Neural progenitor cell (in vitro differentiated cells): ENCODE data around the gene RASGRP1. TPM values are rescaled to one million over a fixed set of nuclear protein-coding genes. Genes with fewer than 3 reads are reported as not detected.

ENCODE experiments used
- DNase-seq: peaks from one replicate; pipeline ENCODE4 v3.0.0-alpha.2; 2016; ENCODE audit warnings: low spot score
- H2AFZ ChIP-seq: fragments of 200-600 bp; sonication (generic); replicated peaks from 2 replicates; pipeline ENCODE4 v1.6.1; 2016; ENCODE audit warnings: antibody characterized with exemption
- H3F3A ChIP-seq: fragments of 200-600 bp; sonication (generic); 2 replicates; pipeline ENCODE4 v1.6.1; 2016; ENCODE audit warnings: antibody characterized with exemption, low read depth
- H3K27ac ChIP-seq: fragments of 200-600 bp; sonication (generic); 2 replicates; pipeline ENCODE4 v1.5.1; 2016; ENCODE audit warnings: mild to moderate bottlenecking
- H3K27me3 ChIP-seq: fragments of 200-600 bp; sonication (generic); 2 replicates; pipeline ENCODE4 v1.6.1; 2016; ENCODE audit warnings: mild to moderate bottlenecking, moderate library complexity
- H3K36me3 ChIP-seq: fragments of 200-600 bp; sonication (generic); 2 replicates; pipeline ENCODE4 v1.5.1; 2016
- H3K4me1 ChIP-seq: fragments of 200-600 bp; sonication (generic); 2 replicates; pipeline ENCODE4 v1.6.1; 2016; ENCODE audit warnings: mixed run types
- H3K4me2 ChIP-seq: fragments of 200-600 bp; sonication (generic); 2 replicates; pipeline ENCODE4 v1.6.1; 2016
- H3K4me3 ChIP-seq: fragments of 200-600 bp; sonication (generic); 2 replicates; pipeline ENCODE4 v1.5.1; 2016
- H3K79me2 ChIP-seq: fragments of 200-600 bp; sonication (generic); 2 replicates; pipeline ENCODE4 v1.6.1; 2016; ENCODE audit warnings: low read depth
- H3K9ac ChIP-seq: fragments of 200-600 bp; sonication (generic); 2 replicates; pipeline ENCODE4 v1.6.1; 2016
- H3K9me3 ChIP-seq: fragments of 200-600 bp; sonication (generic); 2 replicates; pipeline ENCODE4 v1.5.1; 2016; ENCODE audit warnings: low read depth
- H4K20me1 ChIP-seq: fragments of 200-600 bp; sonication (generic); 2 replicates; pipeline ENCODE4 v1.6.1; 2016; ENCODE audit warnings: low read depth
- H3K27ac Mint-ChIP-seq: 3 replicates; pipeline ENCODE4 v1.8.0; 2021; ENCODE audit warnings: mixed read lengths
- H3K27me3 Mint-ChIP-seq: 2 replicates; pipeline ENCODE4 v1.8.0; 2022; ENCODE audit warnings: low read depth, mild to moderate bottlenecking, inconsistent platforms, moderate library complexity, mixed read lengths; ENCODE audit not compliant: insufficient read depth
- H3K36me3 Mint-ChIP-seq: 3 replicates; pipeline ENCODE4 v1.8.0; 2021; ENCODE audit warnings: mixed read lengths
- H3K4me1 Mint-ChIP-seq: 3 replicates; pipeline ENCODE4 v1.8.0; 2021; ENCODE audit warnings: mixed read lengths
- H3K4me3 Mint-ChIP-seq: 3 replicates; pipeline ENCODE4 v1.8.0; 2021; ENCODE audit warnings: mild to moderate bottlenecking, moderate library complexity, mixed read lengths
- H3K9me3 Mint-ChIP-seq: 3 replicates; pipeline ENCODE4 v1.8.0; 2020; ENCODE audit warnings: mixed read lengths
- CTCF ChIP-seq: fragments of 200-600 bp; sonication (generic); IDR thresholded peaks from 2 replicates; pipeline ENCODE4 v1.5.1; 2017; ENCODE audit warnings: antibody characterized with exemption, mild to moderate bottlenecking
- EZH2 ChIP-seq: fragments of 200-600 bp; sonication (generic); IDR thresholded peaks from 2 replicates; pipeline ENCODE4 v1.6.1; 2017; ENCODE audit warnings: antibody characterized with exemption, mild to moderate bottlenecking, moderate library complexity
- EZH2phosphoT487 ChIP-seq: fragments of 200-600 bp; sonication (generic); IDR thresholded peaks from 2 replicates; pipeline ENCODE4 v1.6.1; 2017; ENCODE audit warnings: antibody characterized with exemption
- total RNA-seq: library from RNA; depleted of rRNA; stranded (reverse); fragments of >200 nt; gene quantifications from 2 replicates; pipeline ENCODE4 v1.2.3, GENCODE V29; 2015; ENCODE audit warnings: low replicate concordance

RASGRP1 gene
- total RNA-seq, 1 donor from 2014 or later, result 2.5 TPM

- TF ChIP-seq EZH2phosphoT487 (no peak), EZH2 (no peak), CTCF (no peak)
- H3K4me3 ChIP-seq, result no peak overlapping the region
- Mint-ChIP-seq H3K9me3 (no peaks in the 10 kb centered on the region), H3K36me3 (peaks cover 2% of the 10 kb centered on the region), H3K27ac (no peak overlapping the region), H3K4me1 (peaks cover 4% of the 10 kb centered on the region), H3K27me3 (peaks cover 2% of the 10 kb centered on the region), H3K4me3 (no peak overlapping the region)
- H3K9me3 ChIP-seq, result no peaks in the 10 kb centered on the region
- H3K27ac ChIP-seq, result no peak overlapping the region
- no peaks in the 10 kb centered on the region for H3K79me2 ChIP-seq
- H3K36me3 ChIP-seq, result no peaks in the 10 kb centered on the region
- no peak overlapping the region for H2AFZ ChIP-seq
- H4K20me1 ChIP-seq, result no peaks in the 10 kb centered on the region
- no peaks in the 10 kb centered on the region for H3K27me3 ChIP-seq
- no peak overlapping the region for H3K4me2 ChIP-seq
- peaks cover 8% of the 10 kb centered on the region for H3K4me1 ChIP-seq
- no peak overlapping the region for H3K9ac ChIP-seq
- H3F3A ChIP-seq, result no peaks in the 10 kb centered on the region
- DNase-seq, result no peak
Observed at GRCh38 chr15:38522922-38523321, 41.7 kb downstream of the RASGRP1 start.

- H3F3A ChIP-seq, result no peaks in the 10 kb centered on the region
- H2AFZ ChIP-seq, result no peak overlapping the region
- H3K4me1 ChIP-seq, result peaks cover 16% of the 10 kb centered on the region
- H3K4me2 ChIP-seq, result no peak overlapping the region
- no peaks in the 10 kb centered on the region for H4K20me1 ChIP-seq
- TF ChIP-seq EZH2 (no peak), CTCF (no peak), EZH2phosphoT487 (no peak)
- Mint-ChIP-seq H3K36me3 (peaks cover 2% of the 10 kb centered on the region), H3K9me3 (no peaks in the 10 kb centered on the region), H3K4me3 (no peak overlapping the region), H3K27ac (no peak overlapping the region), H3K27me3 (no peaks in the 10 kb centered on the region), H3K4me1 (peaks cover 10% of the 10 kb centered on the region)
- H3K36me3 ChIP-seq, result no peaks in the 10 kb centered on the region
- H3K27ac ChIP-seq, result no peak overlapping the region
- DNase-seq, result no peak
- H3K4me3 ChIP-seq, result no peak overlapping the region
- no peaks in the 10 kb centered on the region for H3K27me3 ChIP-seq
- no peaks in the 10 kb centered on the region for H3K79me2 ChIP-seq
- H3K9ac ChIP-seq, result no peak overlapping the region
- H3K9me3 ChIP-seq, result no peaks in the 10 kb centered on the region
Observed at GRCh38 chr15:38521316-38521715, 43.3 kb downstream of the RASGRP1 start.

- H3K27ac Mint-ChIP-seq, result no peak overlapping the region
- Histone ChIP-seq H3K9ac (no peak overlapping the region), H3K79me2 (no peaks in the 10 kb centered on the region), H3K27ac (no peak overlapping the region), H3F3A (no peaks in the 10 kb centered on the region), H3K27me3 (no peaks in the 10 kb centered on the region), H3K4me1 (peaks cover 21% of the 10 kb centered on the region), H3K4me3 (no peak overlapping the region), H3K4me2 (no peak overlapping the region), H3K36me3 (no peaks in the 10 kb centered on the region), H4K20me1 (no peaks in the 10 kb centered on the region), H3K9me3 (no peaks in the 10 kb centered on the region), H2AFZ (no peak overlapping the region)
- H3K9me3 Mint-ChIP-seq, result no peaks in the 10 kb centered on the region
- H3K4me1 Mint-ChIP-seq, result peaks cover 17% of the 10 kb centered on the region
- no peak overlapping the region for H3K4me3 Mint-ChIP-seq
- H3K36me3 Mint-ChIP-seq, result peaks cover 2% of the 10 kb centered on the region
- H3K27me3 Mint-ChIP-seq, result no peaks in the 10 kb centered on the region
- DNase-seq, result no peak
- no peak for TF ChIP-seq EZH2
- TF ChIP-seq CTCF, result no peak
- TF ChIP-seq EZH2phosphoT487, result no peak
Observed at GRCh38 chr15:38520035-38520434, 44.6 kb downstream of the RASGRP1 start.

- H2AFZ ChIP-seq, result no peak overlapping the region
- no peak overlapping the region for H3K4me3 Mint-ChIP-seq
- peaks cover 2% of the 10 kb centered on the region for H3K36me3 Mint-ChIP-seq
Observed at GRCh38 chr15:38518084-38518483, 46.5 kb downstream of the RASGRP1 start.

More at GRCh38 chr15:38518084-38518483, 46.5 kb downstream of the RASGRP1 start:
- no peak overlapping the region for H3K4me2 ChIP-seq
- no peaks in the 10 kb centered on the region for H3K79me2 ChIP-seq
- H3K9ac ChIP-seq, result no peak overlapping the region
- H3K4me1 ChIP-seq, result peaks cover 27% of the 10 kb centered on the region
- H3K27ac ChIP-seq, result no peak overlapping the region
- H4K20me1 ChIP-seq, result no peaks in the 10 kb centered on the region
- H3K27ac Mint-ChIP-seq, result no peak overlapping the region
- no peaks in the 10 kb centered on the region for H3K27me3 Mint-ChIP-seq
- no peaks in the 10 kb centered on the region for H3K9me3 Mint-ChIP-seq
- no peak overlapping the region for H3K4me3 ChIP-seq
- H3K36me3 ChIP-seq, result no peaks in the 10 kb centered on the region
- H3K4me1 Mint-ChIP-seq, result peaks cover 22% of the 10 kb centered on the region
- TF ChIP-seq CTCF, result no peak
- TF ChIP-seq EZH2, result no peak
- TF ChIP-seq EZH2phosphoT487, result no peak
- H3K27me3 ChIP-seq, result no peaks in the 10 kb centered on the region
- DNase-seq, result no peak
- no peaks in the 10 kb centered on the region for H3F3A ChIP-seq
- H3K9me3 ChIP-seq, result no peaks in the 10 kb centered on the region
